Measurements from ENCODE around the gene PLA2G4C. TPM values are rescaled to one million over a fixed set of nuclear protein-coding genes. Genes with fewer than 3 reads are reported as not detected.

PLA2G4C gene
- total and polyA plus RNA-seq, 8 donors = 2.9 to 21.7 (median 11.3) TPM

Other genes starting within 250 kb of the PLA2G4C start
- gene SULT2A1, start 224.5 kb downstream of the PLA2G4C start, total RNA-seq = under 1 TPM in 1 of 6 donors, not detected in 5; 0.41 TPM
- gene SULT2A1, start 224.5 kb downstream of the PLA2G4C start, polyA plus RNA-seq = not detected
- gene BSPH1, start 118.6 kb downstream of the PLA2G4C start, total RNA-seq = not detected
- gene BSPH1, start 118.6 kb downstream of the PLA2G4C start, polyA plus RNA-seq = not detected
- gene ELSPBP1, start 116.2 kb downstream of the PLA2G4C start, total RNA-seq = not detected
- gene ELSPBP1, start 116.2 kb downstream of the PLA2G4C start, polyA plus RNA-seq = not detected
- gene CABP5, start 66.7 kb downstream of the PLA2G4C start, total RNA-seq = not detected
- gene CABP5, start 66.7 kb downstream of the PLA2G4C start, polyA plus RNA-seq = not detected
- 10 to 100 TPM; 10.1 to 23.5 (median 17.0) TPM for gene LIG1, start 59.5 kb upstream of the PLA2G4C start, total RNA-seq
- gene LIG1, start 59.5 kb upstream of the PLA2G4C start, polyA plus RNA-seq = 10 to 100 TPM; 42.1 to 78.8 TPM
- gene ZSWIM9, start 59.9 kb upstream of the PLA2G4C start, total RNA-seq = 1 to 10 TPM; 2.8 to 5.9 (median 4.0) TPM
- gene ZSWIM9, start 59.9 kb upstream of the PLA2G4C start, polyA plus RNA-seq = 1 to 10 TPM; 3.1 to 4.3 TPM
- 10 to 100 TPM in 5 of 6 donors, 1 to 10 TPM in 1; 8.6 to 26.0 (median 15.1) TPM for gene CARD8, start 145.1 kb upstream of the PLA2G4C start, total RNA-seq
- gene CARD8, start 145.1 kb upstream of the PLA2G4C start, polyA plus RNA-seq = 10 to 100 TPM; 19.4 to 19.8 TPM
- gene ZNF114, start 159.3 kb upstream of the PLA2G4C start, total RNA-seq = 1 to 10 TPM in 3 of 6 donors, under 1 TPM in 3; 0.16 to 2.0 (median 0.94) TPM
- under 1 TPM; 0.30 to 0.70 TPM for gene ZNF114, start 159.3 kb upstream of the PLA2G4C start, polyA plus RNA-seq
- gene EMP3, start 214.7 kb upstream of the PLA2G4C start, total RNA-seq = 10 to 100 TPM in 2 of 6 donors, 1 to 10 TPM in 4; 2.5 to 14.9 (median 6.4) TPM
- gene EMP3, start 214.7 kb upstream of the PLA2G4C start, polyA plus RNA-seq = 10 to 100 TPM; 17.6 to 23.8 TPM